Measurements from ENCODE around the gene KNDC1.

DNA sequence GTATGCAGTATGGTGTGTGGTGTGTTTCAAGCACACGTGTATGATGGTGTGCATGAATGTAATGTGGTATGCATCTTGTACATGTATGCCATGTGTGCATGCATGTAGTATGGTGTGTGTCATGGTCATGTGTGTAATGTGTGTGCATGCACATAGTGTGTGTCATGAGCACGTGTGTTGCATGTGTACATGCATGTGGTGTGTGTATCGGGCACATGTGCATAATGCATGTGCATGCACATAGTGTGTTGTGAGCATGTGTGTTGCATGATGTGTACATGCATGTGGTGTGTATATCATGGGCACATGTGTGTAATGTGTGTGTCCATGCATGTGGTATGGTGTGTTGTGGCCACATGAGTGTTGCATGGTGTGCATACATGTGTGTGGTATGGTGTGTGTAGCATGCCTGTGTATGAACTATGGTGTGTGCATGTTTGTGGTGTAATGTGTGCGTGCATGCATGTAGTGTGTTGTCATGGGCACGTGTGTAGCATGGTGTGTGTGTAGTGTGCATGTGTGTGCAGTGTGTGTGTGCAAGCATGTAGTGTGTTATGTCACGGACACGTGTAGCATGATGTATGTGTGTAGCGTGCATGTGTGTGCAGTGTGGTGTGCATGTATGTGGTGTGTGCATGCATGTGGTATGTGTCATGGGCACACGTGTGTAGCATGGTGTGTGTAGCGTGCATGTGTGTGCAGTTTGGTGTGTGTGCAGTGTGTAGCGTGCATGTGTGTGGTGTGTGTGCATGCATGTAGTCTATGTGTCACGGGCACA lies 17.6 kb downstream of the KNDC1 start:
- TF ChIP-seq, protein P1, sequence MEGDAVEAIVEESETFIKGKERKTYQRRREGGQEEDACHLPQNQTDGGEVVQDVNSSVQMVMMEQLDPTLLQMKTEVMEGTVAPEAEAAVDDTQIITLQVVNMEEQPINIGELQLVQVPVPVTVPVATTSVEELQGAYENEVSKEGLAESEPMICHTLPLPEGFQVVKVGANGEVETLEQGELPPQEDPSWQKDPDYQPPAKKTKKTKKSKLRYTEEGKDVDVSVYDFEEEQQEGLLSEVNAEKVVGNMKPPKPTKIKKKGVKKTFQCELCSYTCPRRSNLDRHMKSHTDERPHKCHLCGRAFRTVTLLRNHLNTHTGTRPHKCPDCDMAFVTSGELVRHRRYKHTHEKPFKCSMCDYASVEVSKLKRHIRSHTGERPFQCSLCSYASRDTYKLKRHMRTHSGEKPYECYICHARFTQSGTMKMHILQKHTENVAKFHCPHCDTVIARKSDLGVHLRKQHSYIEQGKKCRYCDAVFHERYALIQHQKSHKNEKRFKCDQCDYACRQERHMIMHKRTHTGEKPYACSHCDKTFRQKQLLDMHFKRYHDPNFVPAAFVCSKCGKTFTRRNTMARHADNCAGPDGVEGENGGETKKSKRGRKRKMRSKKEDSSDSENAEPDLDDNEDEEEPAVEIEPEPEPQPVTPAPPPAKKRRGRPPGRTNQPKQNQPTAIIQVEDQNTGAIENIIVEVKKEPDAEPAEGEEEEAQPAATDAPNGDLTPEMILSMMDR (IDR thresholded peaks at IDR 0.05; ENCODE audit: low read length), result no peak
- TF ChIP-seq EZH2 (IDR thresholded peaks at IDR 0.05; ENCODE audit: borderline replicate concordance, low read length), result no peak
